H9 (cell line): Measurements from ENCODE around the gene UBAC2. TPM values are rescaled to one million over a fixed set of nuclear protein-coding genes. Genes with fewer than 3 reads are reported as not detected.

ENCODE experiments used
- DNase-seq: peaks from one replicate; pipeline ENCODE4 v3.0.0-alpha.2; 2017
- H2AFZ ChIP-seq: one replicate; pipeline ENCODE4 v1.6.1; 2013; ENCODE audit warnings: mild to moderate bottlenecking, low read length, control low read depth, moderate library complexity
- H2AK5ac ChIP-seq: 2 replicates; pipeline ENCODE4 v1.6.1; 2013; ENCODE audit warnings: low read length, control low read depth, mixed read lengths; ENCODE audit not compliant: insufficient read length
- H2BK120ac ChIP-seq: one replicate; pipeline ENCODE4 v1.6.1; 2013; ENCODE audit warnings: low read depth, mild to moderate bottlenecking, low read length, control low read depth, inconsistent platforms; ENCODE audit not compliant: poor library complexity, severe bottlenecking
- H2BK12ac ChIP-seq: 2 replicates; pipeline ENCODE4 v1.6.1; 2013; ENCODE audit warnings: low read length, control low read depth, mixed read lengths, low read depth; ENCODE audit not compliant: insufficient read length
- H2BK15ac ChIP-seq: 2 replicates; pipeline ENCODE4 v1.6.1; 2013; ENCODE audit warnings: low read depth, low read length, control low read depth
- H2BK20ac ChIP-seq: one replicate; pipeline ENCODE4 v1.6.1; 2013; ENCODE audit warnings: low read depth, mild to moderate bottlenecking, low read length, control low read depth, inconsistent platforms; ENCODE audit not compliant: poor library complexity, severe bottlenecking
- H2BK5ac ChIP-seq: 2 replicates; pipeline ENCODE4 v1.6.1; 2013; ENCODE audit warnings: low read length, control low read depth, mixed read lengths; ENCODE audit not compliant: insufficient read length
- H3K14ac ChIP-seq: 2 replicates; pipeline ENCODE4 v1.6.1; 2013; ENCODE audit warnings: low read length, control low read depth; ENCODE audit not compliant: insufficient read depth
- H3K18ac ChIP-seq: 2 replicates; pipeline ENCODE4 v1.6.1; 2013; ENCODE audit warnings: low read depth, mild to moderate bottlenecking, mixed read lengths, low read length, control low read depth; ENCODE audit not compliant: insufficient read length
- H3K23ac ChIP-seq: 2 replicates; pipeline ENCODE4 v1.6.1; 2013; ENCODE audit warnings: low read length, control low read depth, mixed read lengths, low read depth; ENCODE audit not compliant: insufficient read length
- H3K23me2 ChIP-seq: 2 replicates; pipeline ENCODE4 v1.6.1; 2013; ENCODE audit warnings: low read depth, mild to moderate bottlenecking, mixed read lengths, low read length, control low read depth; ENCODE audit not compliant: insufficient read length, poor library complexity, severe bottlenecking
- H3K27ac ChIP-seq: 2 replicates; pipeline ENCODE4 v1.5.1; 2013; ENCODE audit warnings: low read length, control low read depth, mixed read lengths, low read depth; ENCODE audit not compliant: insufficient read length
- H3K27me3 ChIP-seq: 2 replicates; pipeline ENCODE4 v1.6.1; 2013; ENCODE audit warnings: low read length, control low read depth, inconsistent platforms; ENCODE audit not compliant: insufficient read depth
- H3K4ac ChIP-seq: 2 replicates; pipeline ENCODE4 v1.6.1; 2013; ENCODE audit warnings: low read depth, mild to moderate bottlenecking, control low read depth, inconsistent platforms, low read length, moderate library complexity
- H3K4me1 ChIP-seq: 2 replicates; pipeline ENCODE4 v1.6.1; 2013; ENCODE audit warnings: low read length, control low read depth, inconsistent platforms; ENCODE audit not compliant: insufficient read depth
- H3K4me2 ChIP-seq: 2 replicates; pipeline ENCODE4 v1.6.1; 2013; ENCODE audit warnings: low read length, control low read depth, mixed read lengths; ENCODE audit not compliant: insufficient read length, insufficient read depth
- H3K56ac ChIP-seq: 2 replicates; pipeline ENCODE4 v1.6.1; 2013; ENCODE audit warnings: low read depth, mild to moderate bottlenecking, mixed read lengths, low read length, control low read depth; ENCODE audit not compliant: insufficient read length
- H3K79me1 ChIP-seq: 2 replicates; pipeline ENCODE4 v1.6.1; 2013; ENCODE audit warnings: low read depth, mild to moderate bottlenecking, moderate library complexity, low read length, control low read depth, inconsistent platforms; ENCODE audit not compliant: insufficient read depth, poor library complexity, severe bottlenecking
- H3K79me2 ChIP-seq: 2 replicates; pipeline ENCODE4 v1.6.1; 2013; ENCODE audit warnings: low read length, control low read depth, inconsistent platforms; ENCODE audit not compliant: insufficient read depth
- H3K9ac ChIP-seq: 2 replicates; pipeline ENCODE4 v1.6.1; 2013; ENCODE audit warnings: low read length, control low read depth, mixed read lengths; ENCODE audit not compliant: insufficient read length; ENCODE audit errors: extremely low read depth
- H3K9me3 ChIP-seq: one replicate; pipeline ENCODE4 v1.6.1; 2013; ENCODE audit warnings: low read depth, low read length, inconsistent platforms; ENCODE audit not compliant: control insufficient read depth
- H3T11ph ChIP-seq: one replicate; pipeline ENCODE4 v1.6.1; 2013; ENCODE audit warnings: mild to moderate bottlenecking, low read length, control low read depth, inconsistent platforms
- H4K20me1 ChIP-seq: one replicate; pipeline ENCODE4 v1.6.1; 2013; ENCODE audit not compliant: control insufficient read depth, insufficient read length, insufficient read depth
- H4K5ac ChIP-seq: 2 replicates; pipeline ENCODE4 v1.6.1; 2013; ENCODE audit warnings: low read depth, mild to moderate bottlenecking, mixed read lengths, low read length, control low read depth; ENCODE audit not compliant: insufficient read length
- H4K8ac ChIP-seq: replicated peaks from 2 replicates; pipeline ENCODE4 v1.6.1; 2013; ENCODE audit warnings: low read length, control low read depth, mixed read lengths, low read depth; ENCODE audit not compliant: insufficient read length
- H4K91ac ChIP-seq: 2 replicates; pipeline ENCODE4 v1.6.1; 2013; ENCODE audit warnings: low read depth, mild to moderate bottlenecking, moderate library complexity, mixed read lengths, low read length, control low read depth; ENCODE audit not compliant: insufficient read length
- H3K27ac Mint-ChIP-seq, 3 experiments: 2 replicates in 2 of 3; 3 replicates in 1 of 3; pipeline ENCODE4 v1.8.0; 2020 to 2021; ENCODE audit warnings: mixed read lengths in 3 of 3, mild to moderate bottlenecking in 1 of 3, moderate library complexity in 1 of 3
- H3K27me3 Mint-ChIP-seq: 2 replicates; pipeline ENCODE4 v1.8.0; 2021; ENCODE audit warnings: low read depth, mild to moderate bottlenecking, moderate library complexity, mixed read lengths
- H3K36me3 Mint-ChIP-seq, 3 experiments: 2 replicates in 2 of 3; 3 replicates in 1 of 3; pipeline ENCODE4 v1.8.0; 2020 to 2021; ENCODE audit warnings: low read depth in 3 of 3, mixed read lengths in 3 of 3; ENCODE audit not compliant: insufficient read depth in 1 of 3
- H3K4me1 Mint-ChIP-seq, 2 experiments: 2 replicates each; pipeline ENCODE4 v1.8.0; 2020; ENCODE audit warnings: mixed read lengths in 2 of 2
- H3K4me3 Mint-ChIP-seq, 2 experiments: 2 replicates in 1 of 2; 3 replicates in 1 of 2; pipeline ENCODE4 v1.8.0; 2020 to 2021; ENCODE audit warnings: mild to moderate bottlenecking in 2 of 2, mixed read lengths in 2 of 2, moderate library complexity in 1 of 2
- H3K9me3 Mint-ChIP-seq, 2 experiments: 2 replicates in 1 of 2; 3 replicates in 1 of 2; pipeline ENCODE4 v1.8.0; 2020; ENCODE audit warnings: mild to moderate bottlenecking in 2 of 2, mixed read lengths in 2 of 2, moderate library complexity in 1 of 2
- whole genome bisulfite sequencing: extraction: QIAGEN DNeasy Blood & Tissue Kit; methylation state at CpG from one replicate; pipeline ENCODE4 v1.1.7; 2013; ENCODE audit warnings: missing lambda C conversion rate, low lambda C conversion rate, mixed read lengths; ENCODE audit not compliant: insufficient read length; ENCODE audit errors: extremely low coverage; 5-methylcytosine and 5-hydroxymethylcytosine counted together
- total RNA-seq: library from RNA; stranded (reverse); gene quantifications from 2 replicates; pipeline ENCODE4 v1.2.1, GENCODE V29; 2021
- TF ChIP-seq, protein P1 (sequence below): fragments of 200-600 bp; sonication (generic); conservative IDR thresholded peaks from 3 replicates; pipeline ENCODE4 v1.8.0; 2021; ENCODE audit warnings: antibody characterized with exemption, mild to moderate bottlenecking

UBAC2 gene
- total RNA-seq, 1 experiment from 2014 or later: 52.3 TPM

DNA sequence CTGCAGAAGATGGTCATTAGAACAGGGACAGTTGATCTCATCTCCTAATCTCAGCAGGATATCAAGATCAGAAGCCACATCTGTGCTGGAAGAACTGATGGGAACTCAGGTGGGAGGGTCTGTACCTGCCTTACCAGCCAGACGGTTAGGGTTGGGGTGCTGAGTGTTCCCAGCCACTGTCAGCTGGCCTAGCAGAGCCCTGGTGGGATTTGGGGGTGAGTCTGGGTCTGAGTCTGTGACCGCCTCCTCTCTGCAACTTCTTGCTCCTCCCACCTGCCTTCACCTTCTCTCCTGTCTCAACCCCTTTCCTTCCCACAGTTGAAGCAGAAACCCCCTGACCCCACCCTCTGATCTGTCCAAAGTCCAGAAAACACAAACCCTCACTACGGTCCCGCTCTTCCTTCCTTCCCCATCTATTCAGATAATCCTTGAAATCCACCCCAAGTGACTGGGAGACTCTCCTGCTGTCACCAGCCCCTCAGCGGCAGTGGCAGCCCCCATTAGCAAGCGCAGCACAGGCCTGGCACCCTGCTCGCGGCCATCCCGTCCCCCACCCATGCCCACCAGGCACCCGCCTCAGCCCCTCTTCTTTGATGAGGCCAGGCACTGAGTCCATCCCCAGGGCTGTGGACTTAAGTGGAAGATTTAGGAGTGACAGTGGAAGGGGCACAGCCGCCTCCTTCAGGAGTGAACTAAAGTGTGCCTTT is 198.4 kb downstream of the UBAC2 start:
- Histone ChIP-seq H3K18ac (no peak overlapping the region), H4K20me1 (no peaks in the 10 kb centered on the region), H3K56ac (no peak overlapping the region), H3K9me3 (no peaks in the 10 kb centered on the region), H3K4me1 (no peaks in the 10 kb centered on the region), H3K14ac (no peak overlapping the region), H4K5ac (no peak overlapping the region), H2BK12ac (no peak overlapping the region), H3K4ac (no peak overlapping the region), H3K79me2 (no peaks in the 10 kb centered on the region), H2AK5ac (no peak overlapping the region), H2BK20ac (no peak overlapping the region), H3K23ac (no peak overlapping the region), H3K79me1 (no peaks in the 10 kb centered on the region), H2BK5ac (no peak overlapping the region), H4K8ac (no peak overlapping the region), H3K23me2 (no peaks in the 10 kb centered on the region), H3K27me3 (no peaks in the 10 kb centered on the region), H2BK15ac (no peak overlapping the region), H2BK120ac (no peak overlapping the region), H3K27ac (no peak overlapping the region), H3K4me2 (no peak overlapping the region), H3K9ac (no peak overlapping the region), H4K91ac (no peak overlapping the region), H3T11ph (no peak overlapping the region), H2AFZ (no peak overlapping the region)
- WGBS: no CpG with 5 or more reads among the region's 11 CpGs
- TF ChIP-seq, protein P1, sequence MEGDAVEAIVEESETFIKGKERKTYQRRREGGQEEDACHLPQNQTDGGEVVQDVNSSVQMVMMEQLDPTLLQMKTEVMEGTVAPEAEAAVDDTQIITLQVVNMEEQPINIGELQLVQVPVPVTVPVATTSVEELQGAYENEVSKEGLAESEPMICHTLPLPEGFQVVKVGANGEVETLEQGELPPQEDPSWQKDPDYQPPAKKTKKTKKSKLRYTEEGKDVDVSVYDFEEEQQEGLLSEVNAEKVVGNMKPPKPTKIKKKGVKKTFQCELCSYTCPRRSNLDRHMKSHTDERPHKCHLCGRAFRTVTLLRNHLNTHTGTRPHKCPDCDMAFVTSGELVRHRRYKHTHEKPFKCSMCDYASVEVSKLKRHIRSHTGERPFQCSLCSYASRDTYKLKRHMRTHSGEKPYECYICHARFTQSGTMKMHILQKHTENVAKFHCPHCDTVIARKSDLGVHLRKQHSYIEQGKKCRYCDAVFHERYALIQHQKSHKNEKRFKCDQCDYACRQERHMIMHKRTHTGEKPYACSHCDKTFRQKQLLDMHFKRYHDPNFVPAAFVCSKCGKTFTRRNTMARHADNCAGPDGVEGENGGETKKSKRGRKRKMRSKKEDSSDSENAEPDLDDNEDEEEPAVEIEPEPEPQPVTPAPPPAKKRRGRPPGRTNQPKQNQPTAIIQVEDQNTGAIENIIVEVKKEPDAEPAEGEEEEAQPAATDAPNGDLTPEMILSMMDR: no peak
- Mint-ChIP-seq H3K4me1 (peaks cover 3 to 11% of the 10 kb centered on the region in 2 experiments), H3K36me3 (no peaks in the 10 kb centered on the region), H3K9me3 (peaks cover 7% of the 10 kb centered on the region in 2 experiments; a peak in 3 of 5 replicates), H3K27me3 (peaks cover 3% of the 10 kb centered on the region), H3K27ac (no peak overlapping the region; a peak in 1 of 7 replicates), H3K4me3 (no peak overlapping the region)
- no peak for DNase-seq
